Fibroblast of peridontal ligament (primary cell): ENCODE results near the gene GH1.
"Not testable (repeated sequence)": the region's sequence is repeated elsewhere in the genome, so short reads cannot be mapped to it uniquely, and the experiment has no call there.

Experiments used
- DNase-seq: peaks from one replicate; pipeline ENCODE4 v3.0.0-alpha.2; 2010; ENCODE audit errors: extremely low read depth

The GH1 gene

GRCh38 chr17:63926164-63926563, 7.5 kb upstream of the GH1 start:
- no peak for DNase-seq

GRCh38 chr17:63925615-63926014, 7.0 kb upstream of the GH1 start:
- DNase-seq = no peak

DNA sequence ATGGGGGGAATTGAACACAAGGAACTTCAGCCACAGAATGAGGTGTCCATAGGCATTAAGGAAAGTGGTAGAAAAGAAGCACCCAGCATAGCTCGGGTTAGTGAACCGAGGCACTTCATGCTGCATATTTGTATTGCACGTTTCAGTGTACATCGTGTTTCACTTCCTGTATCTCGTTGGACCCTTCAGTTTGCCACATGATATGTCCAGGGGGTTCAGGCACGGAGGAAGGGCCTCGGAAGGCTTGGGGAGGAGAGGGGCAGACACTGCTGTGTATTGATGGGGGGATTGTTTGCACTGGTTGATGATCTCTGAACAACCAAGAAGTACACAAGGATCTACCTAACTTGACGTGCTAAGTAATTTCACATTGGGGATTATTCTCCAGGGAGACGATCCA, 3.8 kb upstream of the GH1 start:
- not testable (repeated sequence) for DNase-seq

- DNase-seq = not testable (repeated sequence)
These were observed 2.1 kb upstream of the GH1 start for GRCh38 chr17:63920779-63921178.

- DNase-seq = not testable (repeated sequence)
These were observed 1.4 kb upstream of the GH1 start for GRCh38 chr17:63920050-63920449.

- peak; percentile 57 for DNase-seq
These were observed 678 bp upstream of the GH1 start for GRCh38 chr17:63919311-63919723.

DNA sequence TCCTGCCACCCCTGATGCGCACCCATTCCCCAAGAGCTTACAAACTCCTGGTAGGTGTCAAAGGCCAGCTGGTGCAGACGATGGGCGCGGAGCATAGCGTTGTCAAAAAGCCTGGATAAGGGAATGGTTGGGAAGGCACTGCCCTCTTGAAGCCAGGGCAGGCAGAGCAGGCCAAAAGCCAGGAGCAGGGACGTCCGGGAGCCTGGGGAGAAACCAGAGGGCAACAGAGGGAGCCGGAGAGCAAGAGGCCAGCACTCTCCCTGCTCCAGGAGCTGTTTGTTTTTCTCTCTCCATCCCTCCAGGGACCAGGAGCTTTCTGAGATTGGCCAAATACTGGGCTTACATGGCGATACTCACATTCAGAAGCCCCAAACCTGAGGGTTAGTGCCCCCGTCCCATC, 334 bp downstream of the GH1 start:
- no peak for DNase-seq

- DNase-seq = no peak
These were observed 993 bp downstream of the GH1 start for GRCh38 chr17:63917646-63918045.

DNA sequence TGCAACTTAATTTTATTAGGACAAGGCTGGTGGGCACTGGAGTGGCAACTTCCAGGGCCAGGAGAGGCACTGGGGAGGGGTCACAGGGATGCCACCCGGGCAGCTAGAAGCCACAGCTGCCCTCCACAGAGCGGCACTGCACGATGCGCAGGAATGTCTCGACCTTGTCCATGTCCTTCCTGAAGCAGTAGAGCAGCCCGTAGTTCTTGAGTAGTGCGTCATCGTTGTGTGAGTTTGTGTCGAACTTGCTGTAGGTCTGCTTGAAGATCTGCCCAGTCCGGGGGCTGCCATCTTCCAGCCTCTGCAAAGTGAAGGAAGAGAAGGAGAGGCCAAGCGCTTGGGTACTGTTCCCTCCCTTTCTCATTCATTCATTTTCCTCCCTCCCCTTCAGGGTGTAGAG, 1.4 kb downstream of the GH1 start:
- not testable (repeated sequence) for DNase-seq

- no peak for DNase-seq
These were observed 2.0 kb downstream of the GH1 start for GRCh38 chr17:63916566-63917185.

GRCh38 chr17:63915753-63916152, 2.9 kb downstream of the GH1 start:
- not testable (repeated sequence) for DNase-seq

DNA sequence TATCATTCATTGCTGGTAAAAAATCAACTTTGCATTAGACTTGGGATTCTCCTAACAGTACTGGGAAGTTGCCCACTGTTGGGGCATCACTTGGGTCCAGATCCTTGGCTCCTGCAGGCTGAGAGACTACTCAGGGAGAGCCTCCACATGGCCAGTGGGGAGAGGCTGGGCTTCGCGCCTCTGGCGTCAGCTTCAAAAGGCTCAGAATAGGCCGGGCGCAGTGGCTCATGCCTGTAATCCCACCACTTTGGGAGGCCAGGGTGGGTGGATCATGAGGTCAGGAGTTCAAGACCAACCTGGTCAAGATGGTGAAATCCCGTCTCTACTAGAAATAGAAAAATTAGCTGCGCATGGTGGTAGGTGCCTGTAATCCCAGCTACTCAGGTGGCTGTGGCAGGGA, 4.2 kb downstream of the GH1 start:
- no peak for DNase-seq

DNA sequence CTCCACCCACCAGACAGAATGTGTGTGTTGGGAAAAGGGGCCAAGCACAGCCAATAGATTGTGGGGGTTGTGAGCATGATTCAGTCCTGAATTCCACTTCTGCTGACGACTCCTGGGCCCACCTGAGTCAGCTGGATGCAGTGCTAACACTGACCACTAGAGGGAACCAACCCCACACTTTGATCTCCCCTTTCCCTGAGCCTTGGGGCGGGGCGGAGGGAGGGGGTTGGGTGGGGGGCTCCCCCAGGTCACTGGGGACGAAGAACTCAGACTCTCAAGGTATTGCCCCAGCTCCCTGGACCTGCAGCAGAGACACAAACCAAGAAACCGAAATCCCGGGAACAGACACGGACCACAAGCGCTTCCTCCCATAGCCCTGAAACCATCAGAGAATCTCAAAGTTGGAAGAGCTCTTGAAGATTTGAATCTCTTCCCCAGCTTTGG, 7.0 kb downstream of the GH1 start:
- no peak for DNase-seq

- DNase-seq = no peak
These were observed 7.5 kb downstream of the GH1 start, which contains the start of gene CSHL1 for GRCh38 chr17:63911041-63911635. CSHL1 (minus strand) TSS chr17:63911258; CDS start chr17:63911196, 62 bp downstream.

DNA sequence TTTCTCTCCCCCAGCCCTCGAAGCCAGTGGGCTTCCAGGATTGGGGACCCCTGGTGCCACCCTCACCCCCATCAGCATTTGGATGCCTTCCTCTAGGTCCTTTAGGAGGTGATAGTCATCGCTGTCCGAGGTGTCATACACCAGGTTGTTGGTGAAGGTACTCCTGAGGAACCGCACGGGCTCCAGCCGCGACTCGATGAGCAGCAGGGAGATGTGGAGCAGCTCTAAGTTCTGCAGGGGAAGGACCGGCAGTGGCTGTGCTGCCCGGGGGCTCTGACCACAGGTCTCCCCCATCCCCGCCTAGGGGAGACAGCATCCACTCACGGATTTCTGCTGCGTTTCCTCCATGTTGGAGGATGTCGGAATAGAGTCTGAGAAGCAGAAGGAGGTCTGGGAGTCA, 8.5 kb downstream of the GH1 start:
- no peak for DNase-seq

- not testable (repeated sequence) for DNase-seq
These were observed 9.1 kb downstream of the GH1 start for GRCh38 chr17:63909586-63909985.

DNA sequence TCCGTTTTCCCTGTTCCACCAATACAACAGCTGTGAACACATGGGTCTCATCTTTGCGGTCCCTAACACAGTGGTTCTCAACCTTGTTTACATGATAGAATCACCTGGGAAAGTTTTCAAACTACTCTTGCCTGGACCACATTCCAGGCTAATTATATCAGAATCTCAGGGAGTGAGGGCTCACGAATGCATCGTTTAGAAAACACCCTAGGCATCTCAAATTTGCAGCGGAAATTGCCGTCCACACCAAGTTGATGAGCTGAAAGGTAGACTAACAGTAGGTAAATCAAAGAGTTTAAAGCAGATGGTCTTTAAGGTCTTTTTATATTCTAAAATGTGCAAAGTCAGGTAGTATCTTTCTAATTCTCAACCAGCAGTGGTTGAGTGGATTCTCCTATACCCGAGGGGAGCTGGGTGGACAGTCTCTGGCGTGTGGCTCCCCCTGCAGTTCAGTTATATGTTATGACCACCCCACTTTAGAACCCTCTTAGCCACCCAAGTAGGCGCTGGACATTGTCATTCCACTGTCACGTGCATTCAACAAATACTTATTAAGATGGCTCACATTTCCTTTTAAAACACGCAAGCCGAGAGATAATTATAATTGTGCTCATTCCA, 11.4 kb downstream of the GH1 start:
- not testable (repeated sequence) for DNase-seq

GRCh38 chr17:63904796-63905195, 13.8 kb downstream of the GH1 start:
- DNase-seq = not testable (repeated sequence)

GRCh38 chr17:63903787-63904201, 14.8 kb downstream of the GH1 start:
- peak; percentile 5 for DNase-seq

DNA sequence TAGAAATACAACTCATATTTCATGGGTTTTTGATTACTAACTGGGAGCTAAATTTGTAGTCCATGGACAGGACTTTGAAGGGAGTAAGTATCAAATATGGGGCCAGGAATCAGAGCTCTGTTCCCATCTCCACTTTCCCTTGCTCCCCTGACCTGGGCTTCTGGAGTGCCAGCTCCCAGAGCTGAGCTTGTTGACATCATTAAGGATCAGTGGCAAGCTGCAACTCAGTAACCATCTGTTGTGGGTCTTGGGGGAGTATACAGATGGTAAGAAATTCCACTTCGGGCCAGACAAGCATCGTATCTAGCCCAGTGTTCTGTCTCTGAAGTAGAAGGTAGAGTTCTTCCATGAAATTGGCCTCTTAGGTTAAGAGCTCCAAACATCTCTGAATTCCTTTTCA, 16.7 kb downstream of the GH1 start:
- DNase-seq = not testable (repeated sequence)

DNA sequence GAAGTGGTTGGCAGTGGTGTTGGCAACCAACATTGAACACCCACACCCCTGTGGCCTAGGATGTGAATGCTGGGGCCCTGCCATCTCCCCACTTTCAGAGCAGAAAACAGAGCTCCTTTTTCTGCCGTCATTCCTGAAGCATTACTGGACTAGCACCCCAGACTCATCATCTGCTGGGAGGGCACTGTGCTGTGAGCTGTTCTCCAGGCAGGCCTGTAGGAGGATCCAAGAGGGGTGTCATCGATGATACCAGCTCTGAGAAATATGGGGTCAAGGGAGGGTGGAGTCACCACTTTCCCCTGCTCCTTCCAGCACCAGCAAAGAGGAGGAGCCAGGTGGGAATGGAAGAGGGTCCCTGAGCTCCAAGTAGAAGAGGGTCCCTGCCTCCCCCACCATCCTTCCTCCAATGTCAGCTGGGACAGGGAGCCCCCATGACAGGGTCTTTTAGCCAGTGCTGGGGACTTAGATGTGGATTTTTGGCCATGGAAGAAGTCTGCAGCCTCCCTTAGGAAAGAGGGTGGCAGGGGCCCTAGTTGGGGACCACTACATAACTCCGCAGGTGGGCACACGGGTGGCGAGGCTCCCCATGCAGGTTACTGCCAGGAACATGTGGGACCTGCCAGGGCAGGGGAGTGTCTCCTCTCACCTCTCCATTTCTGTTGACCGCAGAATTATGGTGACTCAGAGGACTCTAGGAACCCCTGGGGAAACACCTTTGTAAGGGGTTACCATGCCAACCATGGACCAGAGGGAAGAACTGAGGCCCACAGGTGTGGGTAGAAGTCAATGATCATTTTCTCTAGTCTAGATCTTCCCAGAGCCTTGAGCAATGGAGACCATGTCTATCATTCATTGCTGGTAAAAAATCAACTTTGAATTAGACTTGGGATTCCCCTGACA, 19.5 kb downstream of the GH1 start:
- not testable (repeated sequence) for DNase-seq
